Suprapubic skin (tissue), 3 donors: ENCODE results near the gene LRRN3.

Experiments
- CTCF ChIP-seq, 2 donors: fragments of 200-600 bp in 1 of 2; fragments of 450-650 bp in 1 of 2; sonication (generic) in 1 of 2; IDR thresholded peaks; one replicate each; pipeline ENCODE4 v1.5.1; 2016 to 2019; ENCODE audit warnings: antibody characterized with exemption in 2 of 2, mild to moderate bottlenecking in 1 of 2, moderate library complexity in 1 of 2
- EP300 ChIP-seq: sonication (generic); formaldehyde crosslinking; IDR thresholded peaks from one replicate; pipeline ENCODE4 v1.6.1; 2017; ENCODE audit warnings: antibody characterized with exemption
- POLR2A ChIP-seq, 2 donors: fragments of 450-650 bp; IDR thresholded peaks; one replicate each; pipeline ENCODE4 v1.6.1; 2017; ENCODE audit warnings: antibody characterized with exemption in 2 of 2, mild to moderate bottlenecking in 2 of 2, moderate library complexity in 2 of 2

- TF ChIP-seq CTCF (IDR thresholded peaks at IDR 0.05) (no peak), POLR2A (IDR thresholded peaks at IDR 0.05) (no peak), EP300 (no peak)
These were observed 37.9 kb upstream of the LRRN3 start for GRCh38 chr7:111053035-111053434.
